ENCODE data around the gene PNPLA5.

PNPLA5 gene

DNA sequence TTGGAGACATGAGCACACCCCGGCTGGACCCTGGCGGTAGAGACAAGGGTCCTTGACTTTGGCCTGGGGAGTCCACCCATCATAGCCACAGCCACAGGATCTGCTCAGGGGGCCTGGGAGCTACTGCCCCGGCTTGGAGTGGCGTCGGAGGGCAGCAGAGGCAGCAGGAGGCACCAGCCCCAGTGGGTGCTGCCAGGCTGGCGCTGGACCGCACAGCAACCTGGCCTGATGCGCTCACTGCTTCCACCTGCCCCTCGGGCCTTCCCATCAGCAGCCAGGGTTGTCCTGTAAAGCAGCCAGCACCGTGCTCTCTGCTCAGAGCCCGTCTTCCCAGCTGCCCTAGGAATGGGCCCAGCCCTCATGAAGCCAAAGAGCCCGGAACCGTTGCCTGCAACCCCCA lies 51.4 kb downstream of the PNPLA5 start:
- TF ChIP-seq, protein P1, sequence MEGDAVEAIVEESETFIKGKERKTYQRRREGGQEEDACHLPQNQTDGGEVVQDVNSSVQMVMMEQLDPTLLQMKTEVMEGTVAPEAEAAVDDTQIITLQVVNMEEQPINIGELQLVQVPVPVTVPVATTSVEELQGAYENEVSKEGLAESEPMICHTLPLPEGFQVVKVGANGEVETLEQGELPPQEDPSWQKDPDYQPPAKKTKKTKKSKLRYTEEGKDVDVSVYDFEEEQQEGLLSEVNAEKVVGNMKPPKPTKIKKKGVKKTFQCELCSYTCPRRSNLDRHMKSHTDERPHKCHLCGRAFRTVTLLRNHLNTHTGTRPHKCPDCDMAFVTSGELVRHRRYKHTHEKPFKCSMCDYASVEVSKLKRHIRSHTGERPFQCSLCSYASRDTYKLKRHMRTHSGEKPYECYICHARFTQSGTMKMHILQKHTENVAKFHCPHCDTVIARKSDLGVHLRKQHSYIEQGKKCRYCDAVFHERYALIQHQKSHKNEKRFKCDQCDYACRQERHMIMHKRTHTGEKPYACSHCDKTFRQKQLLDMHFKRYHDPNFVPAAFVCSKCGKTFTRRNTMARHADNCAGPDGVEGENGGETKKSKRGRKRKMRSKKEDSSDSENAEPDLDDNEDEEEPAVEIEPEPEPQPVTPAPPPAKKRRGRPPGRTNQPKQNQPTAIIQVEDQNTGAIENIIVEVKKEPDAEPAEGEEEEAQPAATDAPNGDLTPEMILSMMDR (IDR thresholded peaks at IDR 0.05; ENCODE audit: poor library complexity, severe bottlenecking), result no peak
- no peaks in the 10 kb centered on the region for H3K9me3 ChIP-seq (ENCODE audit: severe bottlenecking)
- H3K27me3 ChIP-seq (ENCODE audit: insufficient read depth, poor library complexity, severe bottlenecking), result no peaks in the 10 kb centered on the region
- no peaks in the 10 kb centered on the region for H3K4me1 ChIP-seq (ENCODE audit: insufficient read depth, poor library complexity, severe bottlenecking)
- ATAC-seq (ENCODE audit: low read depth), result no peak
- no peaks in the 10 kb centered on the region for H3K36me3 ChIP-seq (ENCODE audit: low read depth)
- no peak for DNase-seq (ENCODE audit: low spot score)
- H3K4me3 ChIP-seq (ENCODE audit: severe bottlenecking), result no peak overlapping the region
- no peak overlapping the region for H3K27ac ChIP-seq (ENCODE audit: poor library complexity, severe bottlenecking)

DNA sequence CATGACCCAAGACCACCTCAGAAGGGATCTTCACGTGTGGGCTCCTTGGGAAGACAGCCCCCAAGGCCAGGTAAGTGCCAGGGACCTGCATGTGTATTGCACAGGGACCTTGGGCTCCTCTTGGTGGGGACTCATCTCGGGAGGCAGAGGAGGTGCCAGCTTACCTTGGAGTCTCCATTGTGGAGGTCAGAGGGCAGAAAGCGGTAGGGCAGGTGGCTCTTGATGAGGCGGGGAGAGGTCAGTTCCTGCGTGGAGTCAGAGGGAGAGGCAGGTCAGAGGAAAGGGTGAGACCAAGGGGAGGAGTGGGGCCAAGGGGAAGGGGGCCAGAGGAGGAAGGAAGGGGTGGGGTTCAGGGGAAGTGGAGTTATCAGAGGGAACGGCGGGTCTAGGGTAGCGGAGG lies 52.0 kb downstream of the PNPLA5 start:
- H3K27ac ChIP-seq (ENCODE audit: poor library complexity, severe bottlenecking), result no peak overlapping the region
- DNase-seq (ENCODE audit: low spot score) (no peak), ATAC-seq (ENCODE audit: low read depth) (no peak)
- H3K27me3 ChIP-seq (ENCODE audit: insufficient read depth, poor library complexity, severe bottlenecking), result no peaks in the 10 kb centered on the region
- TF ChIP-seq, protein P1 (IDR thresholded peaks at IDR 0.05; ENCODE audit: poor library complexity, severe bottlenecking), result no peak
- H3K36me3 ChIP-seq (ENCODE audit: low read depth), result no peaks in the 10 kb centered on the region
- no peak overlapping the region for H3K4me3 ChIP-seq (ENCODE audit: severe bottlenecking)
- H3K4me1 ChIP-seq (ENCODE audit: insufficient read depth, poor library complexity, severe bottlenecking), result no peaks in the 10 kb centered on the region
- no peaks in the 10 kb centered on the region for H3K9me3 ChIP-seq (ENCODE audit: severe bottlenecking)

DNA sequence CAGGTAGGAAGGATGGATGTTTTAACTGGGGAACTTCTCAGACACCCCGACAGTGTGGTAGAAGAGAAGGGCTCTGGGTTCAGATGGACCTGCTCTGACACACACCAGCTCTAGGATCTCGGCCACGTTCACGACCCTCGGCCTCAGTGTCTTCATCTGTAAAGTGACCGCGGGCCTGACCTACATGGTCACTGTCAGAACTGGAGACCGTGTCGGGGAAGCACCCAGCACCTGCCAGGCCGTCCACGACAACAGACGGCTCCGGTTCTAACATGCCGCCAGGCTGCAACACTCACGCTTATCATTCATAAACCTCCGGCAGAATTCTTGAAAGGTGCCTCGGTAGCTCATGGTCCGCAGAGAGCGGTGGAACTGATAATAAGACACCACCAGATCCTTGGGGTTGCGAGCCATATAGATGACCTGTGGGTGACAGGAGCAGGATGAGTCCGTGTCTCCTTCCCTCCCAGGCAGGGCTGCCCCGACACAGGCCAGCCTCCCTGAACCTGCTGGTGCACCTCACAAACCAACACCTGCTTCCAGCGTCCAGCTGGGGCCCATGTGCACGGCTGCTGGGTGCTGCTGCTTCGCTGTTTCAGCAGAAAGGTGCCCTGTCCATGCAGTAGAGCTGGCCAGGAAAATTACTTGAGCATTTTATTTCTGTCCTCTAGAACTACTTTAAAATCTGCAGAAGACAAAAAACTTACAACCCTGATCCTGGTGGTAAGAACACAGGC lies 53.1 kb downstream of the PNPLA5 start:
- Histone ChIP-seq H3K4me3 (ENCODE audit: severe bottlenecking) (no peak overlapping the region), H3K36me3 (ENCODE audit: low read depth) (no peaks in the 10 kb centered on the region), H3K27me3 (ENCODE audit: insufficient read depth, poor library complexity, severe bottlenecking) (no peaks in the 10 kb centered on the region), H3K27ac (ENCODE audit: poor library complexity, severe bottlenecking) (no peak overlapping the region), H3K9me3 (ENCODE audit: severe bottlenecking) (no peaks in the 10 kb centered on the region), H3K4me1 (ENCODE audit: insufficient read depth, poor library complexity, severe bottlenecking) (no peaks in the 10 kb centered on the region)
- DNase-seq (ENCODE audit: low spot score) (no peak), ATAC-seq (ENCODE audit: low read depth) (no peak)
- TF ChIP-seq, protein P1 (IDR thresholded peaks at IDR 0.05; ENCODE audit: poor library complexity, severe bottlenecking), result no peak

DNA sequence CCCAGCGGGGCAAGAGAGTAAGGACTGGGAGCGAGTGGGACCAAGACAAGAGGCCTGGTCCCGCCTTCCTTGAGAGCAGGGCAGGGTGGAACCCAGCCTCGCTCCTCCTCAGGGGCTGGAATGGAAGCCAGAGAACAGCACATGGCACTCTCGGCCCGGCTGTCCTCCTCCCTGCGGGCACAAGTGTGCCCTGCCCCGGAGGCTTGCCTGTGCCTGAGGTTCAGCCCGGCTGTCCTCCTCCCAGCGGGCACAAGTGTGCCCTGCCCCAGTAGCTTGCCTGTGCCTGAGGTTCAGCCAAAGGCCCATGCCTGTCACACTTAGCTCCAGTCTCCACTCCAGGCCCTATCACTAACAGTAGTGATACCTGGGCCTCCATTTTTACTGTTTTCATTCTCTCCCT lies 53.7 kb downstream of the PNPLA5 start:
- ATAC-seq (ENCODE audit: low read depth), result no peak

DNA sequence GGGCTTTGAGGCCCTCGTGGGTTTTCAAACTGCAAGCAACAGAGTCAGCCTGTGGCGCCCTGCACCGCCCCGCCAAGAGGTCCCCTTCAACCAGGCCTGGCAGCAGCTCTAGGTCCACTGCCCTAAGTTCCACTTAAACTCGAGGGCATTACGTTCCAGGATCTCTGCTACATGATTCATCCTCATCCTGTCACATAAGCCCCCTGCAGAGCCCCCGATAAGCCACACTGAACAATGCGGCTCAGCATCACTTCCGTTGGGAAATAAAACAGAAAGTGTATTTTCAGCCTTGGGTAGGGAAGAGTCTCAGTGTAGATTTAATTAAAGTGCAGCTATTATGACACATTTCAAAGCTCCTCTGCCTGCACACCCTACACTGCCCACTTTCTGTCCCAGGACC lies 54.1 kb downstream of the PNPLA5 start:
- H3K9me3 ChIP-seq (ENCODE audit: severe bottlenecking), result no peaks in the 10 kb centered on the region
- H3K4me3 ChIP-seq (ENCODE audit: severe bottlenecking), result no peak overlapping the region
- H3K27ac ChIP-seq (ENCODE audit: poor library complexity, severe bottlenecking), result no peak overlapping the region
- H3K27me3 ChIP-seq (ENCODE audit: insufficient read depth, poor library complexity, severe bottlenecking), result no peaks in the 10 kb centered on the region
- ATAC-seq (ENCODE audit: low read depth) (no peak), DNase-seq (ENCODE audit: low spot score) (no peak)
- TF ChIP-seq, protein P1 (IDR thresholded peaks at IDR 0.05; ENCODE audit: poor library complexity, severe bottlenecking), result no peak
- no peaks in the 10 kb centered on the region for H3K36me3 ChIP-seq (ENCODE audit: low read depth)
- no peaks in the 10 kb centered on the region for H3K4me1 ChIP-seq (ENCODE audit: insufficient read depth, poor library complexity, severe bottlenecking)

More for the DNA sequence above, 53.7 kb downstream of the PNPLA5 start:
- H3K36me3 ChIP-seq (ENCODE audit: low read depth), result no peaks in the 10 kb centered on the region
- DNase-seq (ENCODE audit: low spot score), result no peak
- TF ChIP-seq, protein P1 (IDR thresholded peaks at IDR 0.05; ENCODE audit: poor library complexity, severe bottlenecking), result no peak
- no peak overlapping the region for H3K4me3 ChIP-seq (ENCODE audit: severe bottlenecking)
- H3K4me1 ChIP-seq (ENCODE audit: insufficient read depth, poor library complexity, severe bottlenecking), result no peaks in the 10 kb centered on the region
- H3K27ac ChIP-seq (ENCODE audit: poor library complexity, severe bottlenecking), result no peak overlapping the region
- no peaks in the 10 kb centered on the region for H3K9me3 ChIP-seq (ENCODE audit: severe bottlenecking)
- no peaks in the 10 kb centered on the region for H3K27me3 ChIP-seq (ENCODE audit: insufficient read depth, poor library complexity, severe bottlenecking)

Measured in RWPE2 (cell line).